H9 (cell line): ENCODE measurements around the gene BPIFB3. TPM values are rescaled to one million over a fixed set of nuclear protein-coding genes. Genes with fewer than 3 reads are reported as not detected.

Source experiments
- DNase-seq: peaks from one replicate; pipeline ENCODE4 v3.0.0-alpha.2; 2017
- H2AFZ ChIP-seq: one replicate; pipeline ENCODE4 v1.6.1; 2013; ENCODE audit warnings: mild to moderate bottlenecking, low read length, control low read depth, moderate library complexity
- H2AK5ac ChIP-seq: 2 replicates; pipeline ENCODE4 v1.6.1; 2013; ENCODE audit warnings: low read length, control low read depth, mixed read lengths; ENCODE audit not compliant: insufficient read length
- H2BK120ac ChIP-seq: one replicate; pipeline ENCODE4 v1.6.1; 2013; ENCODE audit warnings: low read depth, mild to moderate bottlenecking, low read length, control low read depth, inconsistent platforms; ENCODE audit not compliant: poor library complexity, severe bottlenecking
- H2BK12ac ChIP-seq: 2 replicates; pipeline ENCODE4 v1.6.1; 2013; ENCODE audit warnings: low read length, control low read depth, mixed read lengths, low read depth; ENCODE audit not compliant: insufficient read length
- H2BK15ac ChIP-seq: 2 replicates; pipeline ENCODE4 v1.6.1; 2013; ENCODE audit warnings: low read depth, low read length, control low read depth
- H2BK20ac ChIP-seq: one replicate; pipeline ENCODE4 v1.6.1; 2013; ENCODE audit warnings: low read depth, mild to moderate bottlenecking, low read length, control low read depth, inconsistent platforms; ENCODE audit not compliant: poor library complexity, severe bottlenecking
- H2BK5ac ChIP-seq: 2 replicates; pipeline ENCODE4 v1.6.1; 2013; ENCODE audit warnings: low read length, control low read depth, mixed read lengths; ENCODE audit not compliant: insufficient read length
- H3K14ac ChIP-seq: 2 replicates; pipeline ENCODE4 v1.6.1; 2013; ENCODE audit warnings: low read length, control low read depth; ENCODE audit not compliant: insufficient read depth
- H3K18ac ChIP-seq: 2 replicates; pipeline ENCODE4 v1.6.1; 2013; ENCODE audit warnings: low read depth, mild to moderate bottlenecking, mixed read lengths, low read length, control low read depth; ENCODE audit not compliant: insufficient read length
- H3K23ac ChIP-seq: 2 replicates; pipeline ENCODE4 v1.6.1; 2013; ENCODE audit warnings: low read length, control low read depth, mixed read lengths, low read depth; ENCODE audit not compliant: insufficient read length
- H3K23me2 ChIP-seq: 2 replicates; pipeline ENCODE4 v1.6.1; 2013; ENCODE audit warnings: low read depth, mild to moderate bottlenecking, mixed read lengths, low read length, control low read depth; ENCODE audit not compliant: insufficient read length, poor library complexity, severe bottlenecking
- H3K27ac ChIP-seq: 2 replicates; pipeline ENCODE4 v1.5.1; 2013; ENCODE audit warnings: low read length, control low read depth, mixed read lengths, low read depth; ENCODE audit not compliant: insufficient read length
- H3K27me3 ChIP-seq: 2 replicates; pipeline ENCODE4 v1.6.1; 2013; ENCODE audit warnings: low read length, control low read depth, inconsistent platforms; ENCODE audit not compliant: insufficient read depth
- H3K4ac ChIP-seq: 2 replicates; pipeline ENCODE4 v1.6.1; 2013; ENCODE audit warnings: low read depth, mild to moderate bottlenecking, control low read depth, inconsistent platforms, low read length, moderate library complexity
- H3K4me1 ChIP-seq: 2 replicates; pipeline ENCODE4 v1.6.1; 2013; ENCODE audit warnings: low read length, control low read depth, inconsistent platforms; ENCODE audit not compliant: insufficient read depth
- H3K4me2 ChIP-seq: 2 replicates; pipeline ENCODE4 v1.6.1; 2013; ENCODE audit warnings: low read length, control low read depth, mixed read lengths; ENCODE audit not compliant: insufficient read length, insufficient read depth
- H3K56ac ChIP-seq: 2 replicates; pipeline ENCODE4 v1.6.1; 2013; ENCODE audit warnings: low read depth, mild to moderate bottlenecking, mixed read lengths, low read length, control low read depth; ENCODE audit not compliant: insufficient read length
- H3K79me1 ChIP-seq: 2 replicates; pipeline ENCODE4 v1.6.1; 2013; ENCODE audit warnings: low read depth, mild to moderate bottlenecking, moderate library complexity, low read length, control low read depth, inconsistent platforms; ENCODE audit not compliant: insufficient read depth, poor library complexity, severe bottlenecking
- H3K79me2 ChIP-seq: 2 replicates; pipeline ENCODE4 v1.6.1; 2013; ENCODE audit warnings: low read length, control low read depth, inconsistent platforms; ENCODE audit not compliant: insufficient read depth
- H3K9ac ChIP-seq: 2 replicates; pipeline ENCODE4 v1.6.1; 2013; ENCODE audit warnings: low read length, control low read depth, mixed read lengths; ENCODE audit not compliant: insufficient read length; ENCODE audit errors: extremely low read depth
- H3K9me3 ChIP-seq: one replicate; pipeline ENCODE4 v1.6.1; 2013; ENCODE audit warnings: low read depth, low read length, inconsistent platforms; ENCODE audit not compliant: control insufficient read depth
- H3T11ph ChIP-seq: one replicate; pipeline ENCODE4 v1.6.1; 2013; ENCODE audit warnings: mild to moderate bottlenecking, low read length, control low read depth, inconsistent platforms
- H4K20me1 ChIP-seq: one replicate; pipeline ENCODE4 v1.6.1; 2013; ENCODE audit not compliant: control insufficient read depth, insufficient read length, insufficient read depth
- H4K5ac ChIP-seq: 2 replicates; pipeline ENCODE4 v1.6.1; 2013; ENCODE audit warnings: low read depth, mild to moderate bottlenecking, mixed read lengths, low read length, control low read depth; ENCODE audit not compliant: insufficient read length
- H4K8ac ChIP-seq: replicated peaks from 2 replicates; pipeline ENCODE4 v1.6.1; 2013; ENCODE audit warnings: low read length, control low read depth, mixed read lengths, low read depth; ENCODE audit not compliant: insufficient read length
- H4K91ac ChIP-seq: 2 replicates; pipeline ENCODE4 v1.6.1; 2013; ENCODE audit warnings: low read depth, mild to moderate bottlenecking, moderate library complexity, mixed read lengths, low read length, control low read depth; ENCODE audit not compliant: insufficient read length
- H3K27ac Mint-ChIP-seq, 3 experiments: 2 replicates in 2 of 3; 3 replicates in 1 of 3; pipeline ENCODE4 v1.8.0; 2020 to 2021; ENCODE audit warnings: mixed read lengths in 3 of 3, mild to moderate bottlenecking in 1 of 3, moderate library complexity in 1 of 3
- H3K27me3 Mint-ChIP-seq: 2 replicates; pipeline ENCODE4 v1.8.0; 2021; ENCODE audit warnings: low read depth, mild to moderate bottlenecking, moderate library complexity, mixed read lengths
- H3K36me3 Mint-ChIP-seq, 3 experiments: 2 replicates in 2 of 3; 3 replicates in 1 of 3; pipeline ENCODE4 v1.8.0; 2020 to 2021; ENCODE audit warnings: low read depth in 3 of 3, mixed read lengths in 3 of 3; ENCODE audit not compliant: insufficient read depth in 1 of 3
- H3K4me1 Mint-ChIP-seq, 2 experiments: 2 replicates each; pipeline ENCODE4 v1.8.0; 2020; ENCODE audit warnings: mixed read lengths in 2 of 2
- H3K4me3 Mint-ChIP-seq, 2 experiments: 2 replicates in 1 of 2; 3 replicates in 1 of 2; pipeline ENCODE4 v1.8.0; 2020 to 2021; ENCODE audit warnings: mild to moderate bottlenecking in 2 of 2, mixed read lengths in 2 of 2, moderate library complexity in 1 of 2
- H3K9me3 Mint-ChIP-seq, 2 experiments: 2 replicates in 1 of 2; 3 replicates in 1 of 2; pipeline ENCODE4 v1.8.0; 2020; ENCODE audit warnings: mild to moderate bottlenecking in 2 of 2, mixed read lengths in 2 of 2, moderate library complexity in 1 of 2
- WGBS: extraction: QIAGEN DNeasy Blood & Tissue Kit; methylation state at CpG from one replicate; pipeline ENCODE4 v1.1.7; 2013; ENCODE audit warnings: missing lambda C conversion rate, low lambda C conversion rate, mixed read lengths; ENCODE audit not compliant: insufficient read length; ENCODE audit errors: extremely low coverage; 5-methylcytosine and 5-hydroxymethylcytosine counted together
- total RNA-seq: library from RNA; stranded (reverse); gene quantifications from 2 replicates; pipeline ENCODE4 v1.2.1, GENCODE V29; 2021
- TF ChIP-seq, protein P1 (sequence below): fragments of 200-600 bp; sonication (generic); conservative IDR thresholded peaks from 3 replicates; pipeline ENCODE4 v1.8.0; 2021; ENCODE audit warnings: antibody characterized with exemption, mild to moderate bottlenecking

The BPIFB3 gene
- total RNA-seq, 1 experiment from 2014 or later: not detected

DNA sequence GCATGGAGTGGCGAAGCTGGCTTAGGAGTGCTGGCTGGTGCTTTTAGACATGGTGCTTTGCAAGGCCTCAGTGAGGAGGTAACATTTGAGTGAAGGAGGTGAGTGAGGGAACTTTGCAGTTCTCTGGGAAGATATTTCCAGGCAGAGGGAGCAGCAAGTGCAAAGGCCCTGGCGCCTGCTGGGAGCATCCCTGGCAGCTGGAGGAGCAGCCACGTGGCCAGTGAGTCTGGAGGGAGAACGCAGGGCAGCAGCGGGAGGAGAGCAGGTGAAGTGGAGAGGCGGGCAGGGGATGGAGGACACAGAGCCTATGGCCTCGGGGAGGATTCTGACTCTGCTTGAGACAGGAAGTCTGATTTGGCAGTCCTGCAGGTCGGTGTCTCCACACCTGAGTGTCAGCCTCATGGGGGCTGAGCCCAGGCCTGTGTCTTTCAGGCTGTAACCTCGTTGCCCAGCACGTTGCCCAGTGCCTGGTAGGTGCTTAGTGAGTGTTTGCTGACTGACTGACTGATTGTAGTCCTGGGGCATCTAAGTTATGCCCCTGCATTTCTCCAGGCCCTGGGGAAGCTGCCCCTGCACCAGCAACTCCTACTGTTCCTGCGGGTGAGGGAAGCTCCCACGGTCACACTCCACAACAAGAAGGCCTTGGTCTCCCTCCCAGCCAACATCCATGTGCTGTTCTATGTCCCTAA is 14.7 kb downstream of the BPIFB3 start:
- Histone ChIP-seq H4K91ac (no peak overlapping the region), H3K79me1 (no peaks in the 10 kb centered on the region), H4K20me1 (no peaks in the 10 kb centered on the region), H4K5ac (no peak overlapping the region), H3K56ac (no peak overlapping the region), H3K9me3 (no peaks in the 10 kb centered on the region), H4K8ac (no peak overlapping the region), H3K9ac (no peak overlapping the region), H2BK20ac (no peak overlapping the region), H3K4me2 (no peak overlapping the region), H3K27ac (no peak overlapping the region), H2BK5ac (no peak overlapping the region), H3K23me2 (no peaks in the 10 kb centered on the region), H3K79me2 (no peaks in the 10 kb centered on the region), H2AK5ac (no peak overlapping the region), H2AFZ (no peak overlapping the region), H2BK12ac (no peak overlapping the region), H2BK15ac (no peak overlapping the region), H3K18ac (no peak overlapping the region), H3K23ac (no peak overlapping the region), H3K4me1 (no peaks in the 10 kb centered on the region), H3K14ac (no peak overlapping the region), H3K27me3 (no peaks in the 10 kb centered on the region), H3K4ac (no peak overlapping the region), H2BK120ac (no peak overlapping the region), H3T11ph (no peak overlapping the region)
- no peaks in the 10 kb centered on the region for H3K36me3 Mint-ChIP-seq
- no peak overlapping the region for H3K27ac Mint-ChIP-seq
- peaks cover 5% of the 10 kb centered on the region for H3K27me3 Mint-ChIP-seq
- TF ChIP-seq, protein P1, sequence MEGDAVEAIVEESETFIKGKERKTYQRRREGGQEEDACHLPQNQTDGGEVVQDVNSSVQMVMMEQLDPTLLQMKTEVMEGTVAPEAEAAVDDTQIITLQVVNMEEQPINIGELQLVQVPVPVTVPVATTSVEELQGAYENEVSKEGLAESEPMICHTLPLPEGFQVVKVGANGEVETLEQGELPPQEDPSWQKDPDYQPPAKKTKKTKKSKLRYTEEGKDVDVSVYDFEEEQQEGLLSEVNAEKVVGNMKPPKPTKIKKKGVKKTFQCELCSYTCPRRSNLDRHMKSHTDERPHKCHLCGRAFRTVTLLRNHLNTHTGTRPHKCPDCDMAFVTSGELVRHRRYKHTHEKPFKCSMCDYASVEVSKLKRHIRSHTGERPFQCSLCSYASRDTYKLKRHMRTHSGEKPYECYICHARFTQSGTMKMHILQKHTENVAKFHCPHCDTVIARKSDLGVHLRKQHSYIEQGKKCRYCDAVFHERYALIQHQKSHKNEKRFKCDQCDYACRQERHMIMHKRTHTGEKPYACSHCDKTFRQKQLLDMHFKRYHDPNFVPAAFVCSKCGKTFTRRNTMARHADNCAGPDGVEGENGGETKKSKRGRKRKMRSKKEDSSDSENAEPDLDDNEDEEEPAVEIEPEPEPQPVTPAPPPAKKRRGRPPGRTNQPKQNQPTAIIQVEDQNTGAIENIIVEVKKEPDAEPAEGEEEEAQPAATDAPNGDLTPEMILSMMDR: no peak
- H3K9me3 Mint-ChIP-seq: no peaks in the 10 kb centered on the region; a peak in 1 of 5 replicates
- no peak overlapping the region for H3K4me3 Mint-ChIP-seq
- H3K4me1 Mint-ChIP-seq: no peaks in the 10 kb centered on the region
- DNase-seq: no peak
- no CpG with 5 or more reads among the region's 12 CpGs for WGBS
